WI38 (cell line): ENCODE measurements around the gene RERE.

Experiments
- H3K4me3 ChIP-seq: 2 replicates; pipeline ENCODE4 v1.5.1; 2011; ENCODE audit warnings: low read depth, mild to moderate bottlenecking, control low read depth, low read length
- TF ChIP-seq, protein P1 (sequence below): IDR thresholded peaks from 2 replicates; pipeline ENCODE4 v1.5.1; 2012; ENCODE audit warnings: low read depth, mild to moderate bottlenecking, control low read depth, low read length

The RERE gene

DNA sequence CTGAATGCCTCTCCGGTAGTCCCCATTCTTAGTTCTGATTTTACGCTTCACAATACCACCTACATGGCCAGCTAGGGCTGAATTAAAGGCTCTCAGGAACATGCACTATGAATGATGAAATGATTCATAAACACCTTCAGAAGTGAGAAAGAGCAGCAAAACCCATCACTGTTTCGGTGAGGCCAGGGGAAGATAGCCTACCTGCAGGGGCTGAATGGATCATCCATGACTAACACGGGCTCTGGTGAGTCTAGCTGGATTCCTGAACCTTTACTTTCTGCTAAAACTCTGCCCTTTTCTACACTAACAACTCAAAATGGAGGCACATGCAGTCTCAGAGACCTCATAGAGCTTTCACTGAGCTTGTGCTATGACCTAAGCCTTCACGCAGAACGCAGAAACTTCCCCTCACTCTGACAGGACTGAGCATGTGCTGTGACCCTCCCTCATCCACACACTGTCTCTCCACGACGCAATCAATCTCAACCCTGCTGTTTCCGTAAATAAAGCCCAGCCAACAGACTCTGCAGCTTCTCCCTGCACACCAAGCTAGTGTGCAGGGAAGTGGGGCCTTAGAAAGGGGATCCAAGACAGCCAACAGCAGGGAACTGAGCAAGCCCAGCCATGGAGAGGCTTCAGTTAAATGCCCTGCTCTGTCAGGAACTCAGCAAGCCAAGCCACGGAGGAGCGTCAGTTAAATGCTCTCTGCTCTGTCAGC, 291.7 kb downstream of the RERE start:
- H3K4me3 ChIP-seq: peak overlapping the region; percentile 59
- TF ChIP-seq, protein P1, sequence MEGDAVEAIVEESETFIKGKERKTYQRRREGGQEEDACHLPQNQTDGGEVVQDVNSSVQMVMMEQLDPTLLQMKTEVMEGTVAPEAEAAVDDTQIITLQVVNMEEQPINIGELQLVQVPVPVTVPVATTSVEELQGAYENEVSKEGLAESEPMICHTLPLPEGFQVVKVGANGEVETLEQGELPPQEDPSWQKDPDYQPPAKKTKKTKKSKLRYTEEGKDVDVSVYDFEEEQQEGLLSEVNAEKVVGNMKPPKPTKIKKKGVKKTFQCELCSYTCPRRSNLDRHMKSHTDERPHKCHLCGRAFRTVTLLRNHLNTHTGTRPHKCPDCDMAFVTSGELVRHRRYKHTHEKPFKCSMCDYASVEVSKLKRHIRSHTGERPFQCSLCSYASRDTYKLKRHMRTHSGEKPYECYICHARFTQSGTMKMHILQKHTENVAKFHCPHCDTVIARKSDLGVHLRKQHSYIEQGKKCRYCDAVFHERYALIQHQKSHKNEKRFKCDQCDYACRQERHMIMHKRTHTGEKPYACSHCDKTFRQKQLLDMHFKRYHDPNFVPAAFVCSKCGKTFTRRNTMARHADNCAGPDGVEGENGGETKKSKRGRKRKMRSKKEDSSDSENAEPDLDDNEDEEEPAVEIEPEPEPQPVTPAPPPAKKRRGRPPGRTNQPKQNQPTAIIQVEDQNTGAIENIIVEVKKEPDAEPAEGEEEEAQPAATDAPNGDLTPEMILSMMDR: no peak

GRCh38 chr1:8525216-8525557, 292.3 kb downstream of the RERE start:
- TF ChIP-seq, protein P1: no peak
- H3K4me3 ChIP-seq: peak overlapping the region; percentile 59

GRCh38 chr1:8524627-8525157, 292.7 kb downstream of the RERE start:
- H3K4me3 ChIP-seq: peak overlapping the region; percentile 59
- TF ChIP-seq, protein P1: no peak

- no peak overlapping the region for H3K4me3 ChIP-seq
- TF ChIP-seq, protein P1: no peak
These were observed 293.7 kb downstream of the RERE start for GRCh38 chr1:8523666-8524206.

GRCh38 chr1:8520483-8520966, 296.9 kb downstream of the RERE start:
- H3K4me3 ChIP-seq: no peak overlapping the region

GRCh38 chr1:8519167-8519566, 298.3 kb downstream of the RERE start:
- H3K4me3 ChIP-seq: no peak overlapping the region
- TF ChIP-seq, protein P1: no peak

More at GRCh38 chr1:8520483-8520966, 296.9 kb downstream of the RERE start:
- TF ChIP-seq, protein P1: no peak

GRCh38 chr1:8518490-8518801, 299.0 kb downstream of the RERE start:
- TF ChIP-seq, protein P1: no peak
- no peak overlapping the region for H3K4me3 ChIP-seq
